GM18951 (cell line): Measurements from ENCODE around the gene TMEM114.

Source experiments
- POLR2A ChIP-seq: IDR thresholded peaks from 4 replicates; pipeline ENCODE4 v1.6.1; 2011; ENCODE audit warnings: mild to moderate bottlenecking; ENCODE audit not compliant: insufficient read length, insufficient read depth; ENCODE audit errors: extremely low read depth
- in situ Hi-C: fragments of 300-500 bp; cut with MboI; formaldehyde crosslinking; loops from one replicate; pipeline ENCODE4 v1.12.0; 2022; ENCODE audit warnings: low sequenced_read_pairs, mixed read lengths, inconsistent platforms; ENCODE audit not compliant: unreplicated experiment

Gene TMEM114

GRCh38 chr16:8576141-8577004, 13.9 kb downstream of the TMEM114 start:
- in situ Hi-C loops: loop anchor here (10.0 kb wide), 1 partner anchor 298 kb away; no protein-coding TSS in a partner anchor

DNA sequence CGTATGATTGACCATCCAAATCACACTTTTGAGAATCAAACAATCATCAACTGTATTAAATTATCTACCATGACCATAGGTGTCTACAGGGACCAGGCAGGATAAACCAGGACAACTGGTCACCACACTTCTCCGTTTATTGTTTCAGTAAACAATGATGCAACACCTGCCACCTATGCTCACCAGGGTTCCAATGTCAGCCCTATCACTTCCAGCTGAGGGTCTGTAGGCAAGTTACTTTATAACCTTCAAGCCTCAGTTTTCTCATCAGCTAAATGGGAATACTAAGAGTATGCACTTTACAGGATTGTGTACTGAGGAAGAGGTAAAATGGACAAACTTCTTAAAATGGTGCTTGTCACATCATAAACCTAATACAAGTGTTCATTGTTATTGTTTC, 14.9 kb downstream of the TMEM114 start:
- in situ Hi-C loops: loop anchor here (10.0 kb wide), 1 partner anchor 299 kb away; no protein-coding TSS in a partner anchor
- TF ChIP-seq POLR2A: no peak

More at GRCh38 chr16:8576141-8577004, 13.9 kb downstream of the TMEM114 start:
- no peak for TF ChIP-seq POLR2A

GRCh38 chr16:8572919-8573724, 17.2 kb downstream of the TMEM114 start:
- no peak for TF ChIP-seq POLR2A
- in situ Hi-C loops: loop anchor here (10.0 to 25.0 kb wide), 3 partner anchors 214 to 564 kb away; partner anchors contain the start of genes PMM2 and TMEM186

DNA sequence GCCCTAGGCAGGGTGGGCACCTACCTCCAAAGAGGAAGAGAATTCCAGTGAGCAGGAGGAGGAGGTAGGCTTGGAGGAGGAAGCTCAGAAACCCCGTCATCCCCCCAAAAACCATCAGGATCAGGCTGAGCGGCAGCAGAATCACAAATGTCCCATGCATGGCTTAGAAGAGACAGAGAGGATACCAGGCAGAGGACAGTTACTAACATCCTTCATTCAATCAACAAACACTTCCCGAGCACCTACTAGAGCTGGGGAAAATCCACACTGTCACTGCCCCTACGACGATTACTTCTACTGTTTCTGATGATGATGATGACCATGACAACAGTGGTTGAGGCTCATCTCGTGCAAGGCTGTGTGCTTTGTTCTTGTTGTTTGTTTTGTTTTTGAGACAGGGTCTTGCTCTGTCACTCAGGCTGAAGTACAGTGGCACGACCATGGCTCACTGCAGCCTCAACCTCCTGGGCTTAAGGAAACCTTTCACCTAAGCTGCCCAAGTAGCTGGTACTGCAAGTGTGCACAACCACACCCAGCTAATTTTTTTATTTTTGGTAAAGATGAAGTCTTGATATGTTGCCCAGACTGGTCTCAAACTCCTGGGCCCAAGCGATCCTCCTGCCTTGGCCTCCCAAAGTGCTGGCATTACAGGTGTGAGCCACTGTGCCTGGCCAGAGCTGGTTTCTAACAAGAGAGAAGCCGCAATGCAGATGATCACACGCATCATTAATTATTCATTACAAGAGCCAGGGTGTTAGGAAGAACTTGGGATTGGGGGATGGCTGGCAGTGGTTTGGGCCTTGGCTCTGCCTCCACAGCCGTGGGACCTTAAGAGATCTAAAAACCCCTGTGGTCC, 18.0 kb downstream of the TMEM114 start:
- TF ChIP-seq POLR2A: no peak
- in situ Hi-C loops: loop anchor here (10.0 to 25.0 kb wide), 3 partner anchors 215 to 565 kb away; partner anchors contain the start of genes PMM2 and TMEM186

DNA sequence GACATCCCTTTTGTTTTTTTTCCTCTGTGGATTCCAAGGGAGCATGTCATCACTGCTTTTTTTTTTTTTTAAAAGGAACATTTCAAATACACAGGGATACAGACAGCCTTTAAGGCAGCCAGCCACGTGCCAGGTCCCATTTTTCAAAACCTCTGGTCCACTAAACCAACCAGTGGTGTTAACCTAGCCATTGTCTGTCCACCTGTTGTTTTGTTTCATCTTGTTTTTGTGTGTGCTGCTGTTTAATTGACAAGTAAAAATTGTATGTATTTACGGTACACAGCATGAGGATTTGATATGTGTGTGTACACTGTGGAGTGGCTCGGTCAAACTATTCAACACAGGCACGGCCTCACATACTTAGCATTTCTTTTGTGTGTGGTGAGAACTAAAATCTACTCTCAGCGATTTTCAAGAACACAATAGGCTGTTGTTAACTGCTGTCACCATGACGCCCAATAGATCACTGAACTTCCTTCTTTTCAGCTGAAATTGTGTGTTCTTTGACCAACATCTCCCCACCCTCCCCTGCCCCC, 19.2 kb downstream of the TMEM114 start:
- in situ Hi-C loops: loop anchor here (10.0 to 25.0 kb wide), 3 partner anchors 216 to 566 kb away; partner anchors contain the start of genes PMM2 and TMEM186

DNA sequence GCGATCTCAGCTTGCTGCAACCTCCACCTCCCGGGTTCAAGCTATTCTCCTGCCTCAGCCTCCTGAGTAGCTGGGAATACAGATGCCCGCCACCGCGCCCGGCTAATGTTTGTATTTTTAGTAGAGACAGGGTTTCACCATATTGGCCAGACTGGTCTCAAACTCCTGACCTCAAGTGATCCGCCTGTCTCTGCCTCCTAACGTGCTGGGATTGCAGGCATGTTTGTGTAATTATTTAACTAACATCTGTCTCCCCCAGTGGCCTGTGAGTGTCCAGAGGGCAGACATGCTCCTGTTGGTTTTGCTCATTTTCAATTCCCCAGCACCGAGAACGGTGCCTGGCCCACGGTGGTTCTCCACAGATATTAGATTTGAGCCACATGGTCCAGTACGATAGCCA, 19.9 kb downstream of the TMEM114 start:
- in situ Hi-C loops: loop anchor here (10.0 to 25.0 kb wide), 3 partner anchors 217 to 567 kb away; partner anchors contain the start of genes PMM2 and TMEM186

More for the DNA sequence above, 19.2 kb downstream of the TMEM114 start:
- no peak for TF ChIP-seq POLR2A

DNA sequence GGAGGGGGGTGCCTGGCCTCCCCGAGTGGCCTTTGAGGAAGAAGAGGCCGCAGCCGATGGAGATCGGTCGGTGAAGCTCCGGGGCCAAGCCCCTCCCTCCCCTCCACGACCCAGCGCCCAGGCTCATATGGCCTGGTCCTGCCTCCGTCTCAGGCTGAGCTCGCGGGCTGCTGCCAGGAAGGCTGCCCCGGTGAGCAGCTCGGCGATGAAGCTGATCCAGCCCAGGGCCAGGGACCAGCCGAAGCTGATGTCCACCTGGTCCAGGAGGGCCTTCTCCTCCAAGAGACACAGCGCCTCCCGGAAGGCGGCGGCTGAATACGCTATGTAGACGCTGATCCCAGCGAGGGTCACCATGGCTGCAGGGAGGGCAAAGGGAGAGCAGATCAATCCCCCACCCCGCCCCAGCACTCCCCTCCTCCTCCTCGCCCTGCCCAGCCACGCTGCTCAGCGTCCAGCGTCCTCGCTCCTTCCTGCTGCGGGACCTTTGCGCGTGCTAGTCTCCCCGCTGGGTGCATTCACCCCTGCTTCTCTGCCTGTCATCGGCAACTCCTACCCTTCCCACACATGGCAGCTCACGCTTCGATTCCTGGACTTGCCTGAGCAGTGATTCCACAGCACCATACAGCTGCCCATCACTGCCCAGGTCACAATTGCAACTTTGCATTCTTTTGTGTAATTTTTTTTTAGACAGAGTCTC, 20.5 kb downstream of the TMEM114 start:
- no peak for TF ChIP-seq POLR2A
- in situ Hi-C loops: loop anchor here (10.0 to 25.0 kb wide), 3 partner anchors 218 to 568 kb away; partner anchors contain the start of genes PMM2 and TMEM186

GRCh38 chr16:8568231-8568617, 22.1 kb downstream of the TMEM114 start:
- TF ChIP-seq POLR2A: no peak

GRCh38 chr16:8567355-8568230, 22.7 kb downstream of the TMEM114 start:
- TF ChIP-seq POLR2A: no peak
- in situ Hi-C loops: loop anchor here (25.0 kb wide), 2 partner anchors 220 to 570 kb away; partner anchors contain the start of genes PMM2 and TMEM186

More at GRCh38 chr16:8568231-8568617, 22.1 kb downstream of the TMEM114 start:
- in situ Hi-C loops: loop anchor here (25.0 kb wide), 2 partner anchors 219 to 569 kb away; partner anchors contain the start of genes PMM2 and TMEM186

DNA sequence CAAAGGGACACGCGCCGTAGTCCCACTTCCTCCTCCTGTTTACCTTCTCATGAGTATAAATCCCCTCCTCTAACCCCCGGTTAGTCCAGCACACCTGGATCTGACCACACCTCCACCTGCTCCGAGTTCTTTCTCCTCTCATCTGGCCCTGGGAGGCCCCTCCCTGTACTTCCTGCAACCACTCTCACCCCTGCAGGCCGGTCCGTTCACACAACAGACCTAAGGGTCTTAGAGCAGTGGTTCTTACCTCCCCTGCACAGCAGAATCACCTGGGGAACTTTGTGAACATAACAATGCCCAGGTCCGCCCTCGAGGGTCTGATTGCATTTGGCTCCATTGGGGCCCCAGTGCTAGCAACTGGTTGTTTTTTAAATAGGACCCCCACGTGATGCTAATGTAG, 24.8 kb downstream of the TMEM114 start:
- in situ Hi-C loops: loop anchor here (25.0 kb wide), 2 partner anchors 222 to 572 kb away; partner anchors contain the start of genes PMM2 and TMEM186
- no peak for TF ChIP-seq POLR2A

- in situ Hi-C loops: loop anchor here (25.0 kb wide), 2 partner anchors 222 to 572 kb away; partner anchors contain the start of genes PMM2 and TMEM186
- TF ChIP-seq POLR2A: no peak
These were observed 25.4 kb downstream of the TMEM114 start for GRCh38 chr16:8564934-8565345.

GRCh38 chr16:8563944-8564540, 26.3 kb downstream of the TMEM114 start:
- in situ Hi-C loops: loop anchor here (25.0 kb wide), 2 partner anchors 223 to 573 kb away; partner anchors contain the start of genes PMM2 and TMEM186
